ENCODE measurements around the gene SHLD1. TPM values are rescaled to one million over a fixed set of nuclear protein-coding genes. Genes with fewer than 3 reads are reported as not detected.
A peak's percentile ranks its signal among the peaks of the same experiment; 100 is the strongest.
"Not testable (repeated sequence)": the region's sequence is repeated elsewhere in the genome, so short reads cannot be mapped to it uniquely, and the experiment has no call there.

Gene SHLD1
- total RNA-seq, 4 donors from 2014 or later: 1.7 to 4.2 (median 3.4) TPM

DNA sequence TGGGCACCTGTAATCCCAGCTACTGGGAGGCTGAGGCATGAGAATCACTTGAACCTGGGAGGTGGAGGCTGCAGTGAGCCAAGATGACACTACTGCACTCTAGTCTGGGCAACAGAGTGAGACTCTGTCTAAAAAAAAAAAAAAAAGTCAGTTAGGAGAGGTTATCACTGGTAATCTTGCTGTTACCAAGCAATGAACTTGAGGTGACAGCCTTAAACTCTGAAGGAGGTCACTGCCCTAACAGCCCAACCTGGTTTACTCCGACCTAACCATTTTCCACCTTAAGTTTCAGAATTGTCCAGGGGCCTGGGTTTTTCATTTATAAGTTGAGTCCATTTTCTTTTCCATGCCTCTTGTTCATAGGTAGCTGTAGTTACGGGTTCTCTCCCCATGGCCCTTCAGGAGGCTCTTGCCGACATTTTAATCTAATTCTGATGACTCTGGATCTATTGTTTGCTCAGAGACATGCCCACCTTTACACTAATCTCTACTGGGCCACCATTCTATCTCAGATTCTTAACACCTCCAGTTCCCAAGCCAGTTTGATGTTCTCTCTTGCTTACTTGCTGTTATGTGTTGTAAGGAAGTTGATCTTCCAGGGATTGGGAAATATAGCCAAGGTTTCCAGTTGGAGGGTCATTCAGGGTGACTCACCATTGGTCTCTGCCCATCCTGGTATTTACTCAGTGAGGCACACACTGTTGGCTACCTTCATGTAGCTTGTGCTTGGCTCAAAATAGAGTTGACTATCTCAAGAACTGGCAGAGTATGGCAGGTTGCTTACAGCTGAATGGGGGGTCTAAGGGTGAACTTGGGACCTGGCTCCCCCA lies 29.1 kb downstream of the SHLD1 start:
- no peak for DNase-seq (ENCODE audit: low spot score in 2 of 2)
- WGBS, 2 donors: 96 to 100% methylated on average over 3 of the region's 3 CpGs
- no peak overlapping the region for H3K4me3 ChIP-seq (ENCODE audit: low read depth, poor library complexity, severe bottlenecking)
- intact Hi-C loops (cut with DNase I; ENCODE audit: low total_unique reads): no loop called here
- TF ChIP-seq POLR2A (IDR thresholded peaks at IDR 0.05) (no peak), CTCF (IDR thresholded peaks at IDR 0.05) (no peak)

GRCh38 chr20:5780846-5781217 lies 30.6 kb downstream of the SHLD1 start:
- intact Hi-C loops (cut with DNase I; ENCODE audit: low total_unique reads): no loop called here

DNA sequence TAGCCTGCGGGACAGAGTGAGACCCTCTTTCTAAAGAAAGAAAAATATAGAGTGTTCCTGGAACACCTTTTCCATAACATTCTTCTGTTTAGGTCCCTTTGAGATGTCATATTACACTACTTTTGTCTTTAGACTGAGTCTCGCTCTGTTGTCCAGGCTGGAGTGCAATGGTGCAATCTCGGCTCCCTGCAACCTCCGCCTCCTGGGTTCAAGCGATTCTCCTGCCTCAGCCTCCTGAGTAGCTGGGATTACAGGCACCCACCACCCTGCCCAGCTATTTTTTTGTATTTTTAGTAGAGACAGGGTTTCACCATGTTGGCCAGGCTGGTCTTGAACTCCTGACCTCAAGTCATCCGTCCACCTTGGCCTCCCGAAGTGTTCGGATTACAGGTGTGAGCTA lies 31.2 kb downstream of the SHLD1 start:
- DNase-seq (ENCODE audit: low spot score in 2 of 2): peak in 1 of 2 donors; percentile 37
- WGBS, 2 donors: 87 to 96% methylated on average over 8 of the region's 8 CpGs
- intact Hi-C loops (cut with DNase I; ENCODE audit: low total_unique reads); H3K4me3 ChIP-seq (ENCODE audit: low read depth, poor library complexity, severe bottlenecking): not testable (repeated sequence)

More at GRCh38 chr20:5780846-5781217, 30.6 kb downstream of the SHLD1 start:
- DNase-seq (ENCODE audit: low spot score in 2 of 2): no peak
- no peak for TF ChIP-seq CTCF (IDR thresholded peaks at IDR 0.05)
- no peak for TF ChIP-seq POLR2A (IDR thresholded peaks at IDR 0.05)
- H3K4me3 ChIP-seq (ENCODE audit: low read depth, poor library complexity, severe bottlenecking): no peak overlapping the region
- 92 to 100% methylated on average over 2 of the region's 2 CpGs for WGBS, 2 donors

GRCh38 chr20:5781798-5782750 lies 31.9 kb downstream of the SHLD1 start:
- TF ChIP-seq POLR2A (IDR thresholded peaks at IDR 0.05): no peak
- peak in 1 of 3 donors; percentile 80 for TF ChIP-seq CTCF (IDR thresholded peaks at IDR 0.05)
- H3K4me3 ChIP-seq (ENCODE audit: low read depth, poor library complexity, severe bottlenecking): no peak overlapping the region
- 59 to 64% methylated on average over 11 of the region's 11 CpGs for WGBS, 2 donors
- intact Hi-C loops (cut with DNase I; ENCODE audit: low total_unique reads): no loop called here
- peak in 1 of 2 donors; percentile 23 for DNase-seq (ENCODE audit: low spot score in 2 of 2)

- peak in 1 of 2 donors; percentile 21 for DNase-seq (ENCODE audit: low spot score in 2 of 2)
- TF ChIP-seq POLR2A (IDR thresholded peaks at IDR 0.05) (no peak), CTCF (IDR thresholded peaks at IDR 0.05) (no peak)
- no peak overlapping the region for H3K4me3 ChIP-seq (ENCODE audit: low read depth, poor library complexity, severe bottlenecking)
- intact Hi-C loops (cut with DNase I; ENCODE audit: low total_unique reads): no loop called here
- WGBS, 2 donors: 90 to 91% methylated on average over 8 of the region's 8 CpGs
These were observed 34.5 kb downstream of the SHLD1 start for GRCh38 chr20:5784735-5785134.

- TF ChIP-seq POLR2A (IDR thresholded peaks at IDR 0.05) (no peak), CTCF (IDR thresholded peaks at IDR 0.05) (no peak)
- peak in 1 of 2 donors; percentile 18 for DNase-seq (ENCODE audit: low spot score in 2 of 2)
- no peak overlapping the region for H3K4me3 ChIP-seq (ENCODE audit: low read depth, poor library complexity, severe bottlenecking)
- intact Hi-C loops (cut with DNase I; ENCODE audit: low total_unique reads): no loop called here
- WGBS, 2 donors: 73 to 78% methylated on average over 5 of the region's 5 CpGs
These were observed 34.9 kb downstream of the SHLD1 start for GRCh38 chr20:5785146-5785545.

All from lower leg skin (tissue), 4 donors.